K562 treated with DMSO at 1 percent for 48 hours (cell line): Measurements from ENCODE around the gene BAHD1. TPM values are rescaled to one million over a fixed set of nuclear protein-coding genes. Genes with fewer than 3 reads are reported as not detected.

ENCODE experiments used
- total RNA-seq: library from RNA; unstranded; fragments of 300-600 nt; gene quantifications from 2 replicates; pipeline ENCODE4 v1.2.3, GENCODE V29; 2022; ENCODE audit warnings: low replicate concordance; ENCODE audit errors: extremely low read depth

Gene BAHD1
- not detected in 2 replicates for total RNA-seq

DNA sequence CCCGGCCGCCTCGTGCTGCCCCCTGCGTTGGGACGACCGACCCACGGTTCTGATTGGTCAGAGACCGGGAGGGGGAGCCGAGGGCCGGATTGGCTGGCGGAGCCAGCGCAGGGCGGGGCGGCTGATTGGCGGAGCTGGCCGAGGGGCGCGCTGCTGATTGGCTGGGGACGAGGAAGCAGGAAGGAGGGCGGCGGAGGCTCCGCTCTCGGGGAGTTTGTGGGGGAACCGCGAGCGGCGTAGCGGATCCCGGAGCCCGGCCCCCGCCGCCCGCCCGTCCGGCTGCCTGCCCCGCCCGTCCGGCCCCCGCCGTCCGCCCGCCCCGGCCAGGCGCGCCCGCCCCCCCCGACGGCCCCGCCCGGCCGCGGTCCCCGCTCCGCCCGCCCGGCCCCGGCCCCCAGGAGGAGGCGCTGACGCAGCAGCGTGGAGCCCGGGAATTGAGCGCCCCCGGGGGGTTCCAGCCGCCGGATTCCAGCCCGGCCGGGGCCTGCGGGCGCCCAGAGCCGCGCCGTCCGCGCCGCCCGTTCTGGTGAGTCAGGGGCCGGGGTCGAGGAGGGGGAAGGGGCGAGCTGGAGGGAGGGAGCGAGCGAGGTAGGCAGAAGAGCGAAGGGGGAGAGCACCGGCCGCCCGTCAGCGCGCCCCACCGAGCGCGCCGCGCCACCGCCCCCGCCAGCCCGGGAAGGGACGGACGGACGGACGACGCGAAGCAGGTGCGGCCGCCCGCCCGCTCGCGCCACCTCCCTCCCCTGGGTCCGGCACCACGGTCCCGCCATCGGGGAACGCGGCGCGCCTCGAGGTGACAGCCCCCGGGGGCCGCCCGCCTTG lies at the start of gene BAHD1:
TSS of gene BAHD1 (plus strand) at position 211 of the 822 bp plus-strand sequence. CDS start 17,512 bp downstream, outside the sequence.

GRCh38 chr15:40405501-40406381 lies 35.0 kb upstream of the BAHD1 start, which contains the start of gene IVD:
IVD (plus strand) TSS chr15:40405795; CDS start chr15:40405828, 33 bp downstream.

GRCh38 chr15:40470423-40471104 lies 29.8 kb downstream of the BAHD1 start, which contains the start of gene CHST14:
CHST14 (plus strand) TSS chr15:40470984; CDS start chr15:40471214, 230 bp downstream.

Other genes starting within 250 kb of the BAHD1 start
- gene PAK6, start 201.9 kb upstream of the BAHD1 start, total RNA-seq = not detected in 2 replicates
- not detected in 2 replicates for gene ANKRD63, start 157.9 kb upstream of the BAHD1 start, total RNA-seq
- gene PLCB2, start 133.0 kb upstream of the BAHD1 start, total RNA-seq = not detected in 2 replicates
- not detected in 2 replicates for gene INAFM2, start 117.3 kb upstream of the BAHD1 start, total RNA-seq
- gene CCDC9B, start 100.0 kb upstream of the BAHD1 start, total RNA-seq = not detected in 2 replicates
- gene PHGR1, start 89.9 kb upstream of the BAHD1 start, total RNA-seq = not detected in 2 replicates
- gene DISP2, start 82.7 kb upstream of the BAHD1 start, total RNA-seq = not detected in 2 replicates
- gene KNSTRN, start 58.2 kb upstream of the BAHD1 start, total RNA-seq = not detected in 2 replicates
- not detected in 2 replicates for gene IVD, start 35.2 kb upstream of the BAHD1 start, total RNA-seq
- gene CHST14, start 30.0 kb downstream of the BAHD1 start, total RNA-seq = not detected in 2 replicates
- not detected in 2 replicates for gene CCDC32, start 124.1 kb downstream of the BAHD1 start, total RNA-seq
- gene RPUSD2, start 128.3 kb downstream of the BAHD1 start, total RNA-seq = not detected in 2 replicates
- not detected in 2 replicates for gene KNL1, start 153.3 kb downstream of the BAHD1 start, total RNA-seq